LNCAP (cell line): ENCODE measurements around the gene CAMTA1.

Experiments
- TF ChIP-seq, protein P1 (sequence below): fragments of 450-650 bp; IDR thresholded peaks from 2 replicates; pipeline ENCODE4 v1.5.1; 2017; ENCODE audit warnings: mild to moderate bottlenecking

The CAMTA1 gene

DNA sequence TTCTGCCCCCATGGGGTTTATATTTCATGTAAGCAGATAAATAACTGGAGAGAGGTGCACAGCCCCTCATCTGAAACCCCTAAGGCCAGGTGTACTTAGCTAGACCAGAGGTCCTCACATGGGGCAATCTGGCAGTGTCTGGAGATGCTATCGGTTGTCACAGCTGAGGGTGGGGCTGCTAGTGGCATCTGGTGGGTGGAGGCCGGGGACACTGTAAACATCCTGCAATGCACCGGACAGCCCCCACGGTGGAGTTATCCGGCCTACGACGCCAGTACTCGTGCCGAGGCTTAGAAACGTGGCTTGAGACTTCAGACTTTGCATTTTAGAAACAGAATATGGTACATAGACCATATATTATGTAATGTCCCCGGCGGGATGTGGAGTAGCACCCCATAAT lies 799.4 kb downstream of the CAMTA1 start:
- TF ChIP-seq, protein P1, sequence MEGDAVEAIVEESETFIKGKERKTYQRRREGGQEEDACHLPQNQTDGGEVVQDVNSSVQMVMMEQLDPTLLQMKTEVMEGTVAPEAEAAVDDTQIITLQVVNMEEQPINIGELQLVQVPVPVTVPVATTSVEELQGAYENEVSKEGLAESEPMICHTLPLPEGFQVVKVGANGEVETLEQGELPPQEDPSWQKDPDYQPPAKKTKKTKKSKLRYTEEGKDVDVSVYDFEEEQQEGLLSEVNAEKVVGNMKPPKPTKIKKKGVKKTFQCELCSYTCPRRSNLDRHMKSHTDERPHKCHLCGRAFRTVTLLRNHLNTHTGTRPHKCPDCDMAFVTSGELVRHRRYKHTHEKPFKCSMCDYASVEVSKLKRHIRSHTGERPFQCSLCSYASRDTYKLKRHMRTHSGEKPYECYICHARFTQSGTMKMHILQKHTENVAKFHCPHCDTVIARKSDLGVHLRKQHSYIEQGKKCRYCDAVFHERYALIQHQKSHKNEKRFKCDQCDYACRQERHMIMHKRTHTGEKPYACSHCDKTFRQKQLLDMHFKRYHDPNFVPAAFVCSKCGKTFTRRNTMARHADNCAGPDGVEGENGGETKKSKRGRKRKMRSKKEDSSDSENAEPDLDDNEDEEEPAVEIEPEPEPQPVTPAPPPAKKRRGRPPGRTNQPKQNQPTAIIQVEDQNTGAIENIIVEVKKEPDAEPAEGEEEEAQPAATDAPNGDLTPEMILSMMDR: no peak

DNA sequence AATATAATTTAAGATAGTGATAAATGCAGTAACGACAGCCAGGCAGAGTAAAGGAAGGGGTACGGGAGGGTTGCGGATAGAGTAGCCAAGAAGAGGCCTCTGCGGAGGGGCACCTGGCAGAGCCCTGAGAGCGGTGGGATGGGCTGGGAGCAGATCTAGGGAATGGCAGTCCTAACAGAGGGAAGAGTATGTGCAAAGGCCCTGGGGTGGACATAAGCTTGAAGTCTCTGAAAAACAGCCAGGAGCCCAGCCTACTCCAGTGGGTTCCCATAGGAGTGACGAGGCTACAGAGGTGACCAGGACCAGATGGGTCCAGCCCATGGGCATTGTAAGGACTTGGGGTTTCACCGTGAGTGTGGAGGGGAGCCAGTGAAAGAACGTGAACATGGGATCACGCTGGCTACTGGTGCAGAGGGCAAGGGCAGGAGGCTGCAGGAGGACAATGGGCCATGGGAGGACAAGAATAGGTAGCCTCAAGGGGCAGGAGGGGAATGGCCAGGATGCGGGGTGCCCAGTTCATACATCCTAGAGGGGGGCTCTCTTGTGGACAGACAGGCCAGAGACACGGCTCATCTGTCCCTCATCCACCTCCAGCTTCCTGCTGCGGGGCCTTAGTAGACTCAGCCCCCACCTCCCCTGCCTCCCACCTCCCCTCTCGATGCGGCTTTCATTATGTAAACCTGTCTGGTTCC lies 800.1 kb downstream of the CAMTA1 start:
- TF ChIP-seq, protein P1: no peak

DNA sequence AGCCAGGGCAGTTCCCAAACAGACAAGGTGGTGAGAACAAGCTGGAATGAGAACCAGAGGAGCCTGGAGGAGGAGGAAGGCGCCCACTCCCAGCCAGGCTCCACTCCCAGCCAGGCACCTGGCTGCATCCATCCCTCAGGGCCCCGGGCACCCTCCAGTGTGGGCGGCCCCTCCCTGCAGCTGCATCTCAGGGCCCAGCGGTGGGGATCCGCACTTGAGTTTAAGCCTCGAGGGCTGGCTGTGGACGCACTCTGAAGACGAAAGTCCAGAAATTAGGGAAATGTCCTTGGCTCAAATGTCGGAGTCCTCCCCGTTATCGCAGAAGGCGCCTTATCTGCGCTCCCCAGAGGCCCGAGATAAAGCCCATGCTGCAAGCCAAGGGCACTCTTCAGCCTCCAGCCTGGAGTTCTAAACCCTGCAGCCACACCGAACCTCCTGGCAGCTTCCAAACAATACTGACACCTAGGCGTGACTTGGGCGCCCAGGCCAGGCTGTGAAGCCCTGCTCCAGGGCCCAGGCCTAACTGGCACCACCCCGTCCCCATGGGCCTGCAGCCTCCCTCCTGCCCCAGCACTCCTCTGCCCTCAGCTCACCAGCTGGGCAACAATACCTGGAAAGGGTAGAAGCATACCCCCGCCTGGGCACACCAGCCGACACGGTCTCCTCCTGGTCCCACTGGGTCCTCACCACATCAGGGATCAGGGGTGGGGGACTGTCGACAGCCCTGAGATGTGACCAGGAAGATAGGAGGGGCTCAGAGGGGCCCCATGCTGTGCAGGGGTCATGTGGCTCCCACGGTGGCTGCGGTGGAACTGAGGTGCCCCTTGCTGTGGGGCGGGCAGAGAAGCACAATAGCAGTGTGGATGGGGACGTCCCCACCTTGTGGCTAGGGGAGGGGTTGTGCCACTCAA lies 801.0 kb downstream of the CAMTA1 start:
- TF ChIP-seq, protein P1: no peak

DNA sequence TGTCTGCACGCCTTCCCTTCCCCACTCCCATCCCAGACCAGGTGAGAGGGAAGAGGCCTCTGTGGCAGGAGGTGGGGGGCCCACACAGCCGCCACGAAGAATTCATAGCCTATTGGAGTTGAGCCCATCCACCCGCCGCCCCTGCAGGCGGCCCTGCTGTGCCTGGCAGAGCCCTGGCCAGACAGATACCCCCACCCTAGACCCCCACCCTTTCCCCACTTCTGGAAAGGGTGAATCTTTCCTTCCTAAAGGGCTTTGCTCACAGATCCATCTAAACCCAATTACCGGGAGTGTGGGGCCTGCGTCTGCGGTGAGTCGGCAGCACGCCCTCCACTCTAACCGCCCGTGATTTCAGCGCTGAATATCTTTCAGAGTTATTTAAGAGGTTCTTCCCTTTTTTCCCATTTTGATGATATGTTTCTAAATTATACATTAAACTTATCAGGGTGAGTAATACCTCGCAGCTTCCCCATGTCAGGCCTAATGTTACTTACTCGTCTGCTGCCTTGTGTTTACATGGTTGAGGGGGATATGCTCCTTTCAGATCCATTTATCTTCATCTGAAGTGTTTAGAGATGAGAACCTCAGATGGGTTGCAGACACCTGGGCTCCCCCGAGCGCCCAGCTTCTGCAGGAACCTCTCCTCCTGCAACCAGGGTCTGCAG lies 802.0 kb downstream of the CAMTA1 start:
- TF ChIP-seq, protein P1: no peak

DNA sequence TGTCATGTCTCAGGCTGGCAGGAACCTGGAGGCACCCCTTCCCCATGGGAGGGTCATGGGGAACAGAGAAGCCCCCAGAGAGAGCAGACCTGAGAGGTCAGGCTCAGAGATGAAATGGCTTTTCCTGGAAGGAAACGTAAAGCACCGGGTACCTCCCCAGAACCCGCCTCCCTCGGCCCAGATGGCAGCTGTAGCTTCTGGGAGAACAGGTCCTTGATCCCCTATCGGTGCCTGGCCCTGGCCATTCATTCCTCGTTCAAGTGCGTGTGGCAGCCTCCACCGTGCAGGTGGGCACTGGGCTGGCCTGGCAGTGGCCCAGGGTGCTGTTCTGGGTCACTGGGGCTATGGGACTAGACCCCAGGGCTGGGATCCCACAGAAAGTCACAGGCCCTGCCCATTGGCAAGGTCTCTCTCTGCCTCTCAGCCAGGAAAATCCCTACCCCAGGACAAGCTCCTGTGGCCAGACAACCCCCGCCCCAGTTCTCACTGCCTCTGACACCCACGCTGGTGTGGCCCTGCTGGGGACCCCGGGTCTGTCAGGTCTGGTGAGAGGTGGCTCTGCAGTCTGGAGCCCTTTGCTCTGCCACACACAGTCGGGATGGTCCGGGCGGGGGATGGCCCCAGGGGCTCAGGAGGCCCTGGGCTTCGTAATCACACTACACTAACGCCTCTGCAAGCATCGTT lies 802.7 kb downstream of the CAMTA1 start:
- TF ChIP-seq, protein P1: no peak

DNA sequence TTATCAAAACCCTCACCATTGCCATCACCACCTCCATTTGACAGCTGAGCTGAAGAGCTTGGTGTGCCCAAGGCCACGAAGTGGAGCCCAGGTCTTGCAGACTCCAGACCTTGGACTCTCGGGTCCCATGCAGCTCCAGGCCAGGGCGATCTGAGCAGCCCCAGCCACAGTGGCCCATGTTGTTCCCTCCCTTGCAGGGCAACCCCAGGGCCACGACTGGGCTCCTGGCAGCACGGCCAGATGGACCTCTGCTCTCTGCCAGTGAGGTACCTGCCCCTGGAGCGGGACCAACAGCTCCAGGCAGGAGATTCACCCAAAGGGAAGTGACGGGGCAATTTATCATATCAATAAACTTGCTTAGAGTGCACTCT lies 803.2 kb downstream of the CAMTA1 start:
- TF ChIP-seq, protein P1: no peak

DNA sequence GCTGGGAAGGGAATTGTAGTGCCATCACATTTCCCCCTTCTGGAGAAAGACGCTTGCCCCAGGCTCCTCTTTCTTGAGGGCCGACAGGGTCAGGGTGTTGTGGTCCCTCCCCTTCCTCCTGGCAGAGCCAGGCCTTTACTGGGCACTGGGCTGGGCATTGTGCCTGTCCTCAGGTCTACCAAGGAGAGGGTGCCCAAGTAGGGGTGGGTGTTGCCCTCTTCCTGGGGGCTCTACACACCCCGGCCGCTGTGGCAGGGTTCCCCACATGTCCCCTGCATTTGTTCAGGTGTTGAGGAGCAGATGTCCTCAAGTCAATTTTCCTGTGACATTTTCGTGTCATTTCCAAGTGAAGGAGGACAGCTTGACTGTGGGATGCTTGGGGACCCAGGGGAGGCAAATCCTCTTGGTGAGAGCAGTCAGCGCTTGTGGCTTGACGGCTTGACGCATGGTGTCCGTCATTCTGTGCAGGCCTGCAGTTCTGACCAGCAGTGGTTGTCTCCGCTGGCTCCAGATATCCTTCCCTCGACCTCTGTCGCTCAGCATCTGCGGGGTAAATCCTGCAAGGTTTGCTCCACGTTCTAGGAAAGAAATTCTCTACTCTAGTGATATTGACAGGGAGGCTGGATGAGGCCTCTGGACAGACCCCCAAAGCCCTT lies 804.0 kb downstream of the CAMTA1 start:
- TF ChIP-seq, protein P1: no peak
